ENCODE data around the gene RALGPS1.

RALGPS1 gene

GRCh38 chr9:127232833-127233549 lies 318.4 kb downstream of the RALGPS1 start:
- DNase-seq (ENCODE audit: extremely low read depth in 1 of 2, low read depth in 1 of 2) = no peak

- DNase-seq (ENCODE audit: extremely low read depth in 1 of 2, low read depth in 1 of 2) = no peak
Observed at GRCh38 chr9:127233550-127233949, 319.0 kb downstream of the RALGPS1 start.

DNA sequence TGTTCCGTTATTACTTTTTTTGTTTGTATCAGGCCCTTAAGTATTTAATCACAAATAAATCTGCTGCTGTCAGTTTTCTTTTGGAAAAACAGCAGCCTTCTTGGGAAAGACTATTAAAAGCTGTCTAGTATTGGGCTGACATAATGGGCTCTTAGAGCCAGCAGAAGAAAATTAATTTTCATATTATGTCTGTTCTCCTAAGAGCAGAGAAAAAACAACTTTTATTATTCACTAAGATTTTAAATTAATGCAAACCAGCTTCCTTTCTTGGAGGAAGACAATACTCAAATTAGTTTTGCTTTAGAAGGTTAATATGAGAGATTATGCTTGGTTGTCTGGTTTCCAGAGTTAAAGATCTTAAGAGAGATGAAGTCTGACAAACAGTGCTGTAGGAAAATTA lies 319.4 kb downstream of the RALGPS1 start:
- no peak for DNase-seq (ENCODE audit: extremely low read depth in 1 of 2, low read depth in 1 of 2)

GRCh38 chr9:127237801-127238200 lies 323.2 kb downstream of the RALGPS1 start:
- no peak for DNase-seq (ENCODE audit: extremely low read depth in 1 of 2, low read depth in 1 of 2)

GRCh38 chr9:127241354-127241753 lies 326.8 kb downstream of the RALGPS1 start:
- DNase-seq (ENCODE audit: extremely low read depth in 1 of 2, low read depth in 1 of 2) = no peak

DNA sequence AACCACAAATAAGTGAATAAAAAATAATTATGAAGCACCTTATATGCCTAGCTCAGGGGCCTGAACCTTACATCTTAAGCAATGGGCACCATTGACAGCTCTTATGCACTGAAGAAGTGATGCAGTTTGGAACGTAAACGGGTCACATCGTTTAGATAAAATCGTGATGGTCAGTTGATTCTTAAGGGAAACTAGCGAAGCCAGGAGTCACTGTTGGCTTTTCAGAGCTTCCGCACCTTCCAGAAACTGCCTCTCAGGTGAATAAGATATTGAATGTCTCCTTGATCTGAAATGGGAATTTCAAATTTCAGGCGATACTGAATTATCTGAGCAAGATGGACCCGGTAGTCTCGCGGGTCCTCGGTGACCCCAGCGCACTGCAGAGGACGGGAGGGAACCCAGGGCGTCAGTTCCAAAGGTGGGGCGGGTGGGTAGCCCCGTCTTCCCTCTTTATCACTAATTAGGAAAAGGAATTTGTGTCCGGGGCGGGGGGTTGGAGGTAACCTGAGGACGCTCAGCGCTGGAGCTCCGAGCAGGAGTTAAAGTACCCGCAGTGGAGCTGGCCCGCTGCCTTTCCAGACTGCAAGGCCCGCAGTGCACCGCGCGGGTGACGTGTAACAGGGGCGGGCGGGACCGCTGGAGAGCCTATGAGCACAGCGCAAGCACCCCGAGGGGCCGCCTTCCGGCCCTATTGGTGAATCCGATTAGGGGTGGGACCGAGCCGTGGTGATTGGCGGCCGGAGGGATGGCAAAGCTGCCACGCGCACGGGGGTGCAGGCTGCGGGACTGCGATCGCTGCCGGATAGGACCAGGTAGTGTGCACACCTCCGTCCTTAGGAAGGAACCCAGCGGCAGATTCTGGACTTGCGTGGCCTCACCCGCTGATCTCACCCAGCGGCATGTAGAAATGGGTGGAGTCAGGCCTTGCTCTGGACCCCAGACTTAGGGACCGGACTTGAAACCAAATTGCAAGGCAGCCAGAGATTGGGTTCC lies 330.3 kb downstream of the RALGPS1 start:
- DNase-seq (ENCODE audit: extremely low read depth in 1 of 2, low read depth in 1 of 2) = peak; percentile 91 to 95

- no peak for DNase-seq (ENCODE audit: extremely low read depth in 1 of 2, low read depth in 1 of 2)
Observed at GRCh38 chr9:127245637-127246164, 331.1 kb downstream of the RALGPS1 start.

GRCh38 chr9:127248241-127248640 lies 333.7 kb downstream of the RALGPS1 start:
- DNase-seq (ENCODE audit: extremely low read depth in 1 of 2, low read depth in 1 of 2) = no peak

- no peak for DNase-seq (ENCODE audit: extremely low read depth in 1 of 2, low read depth in 1 of 2)
Observed at GRCh38 chr9:127249877-127250276, 335.3 kb downstream of the RALGPS1 start.

DNA sequence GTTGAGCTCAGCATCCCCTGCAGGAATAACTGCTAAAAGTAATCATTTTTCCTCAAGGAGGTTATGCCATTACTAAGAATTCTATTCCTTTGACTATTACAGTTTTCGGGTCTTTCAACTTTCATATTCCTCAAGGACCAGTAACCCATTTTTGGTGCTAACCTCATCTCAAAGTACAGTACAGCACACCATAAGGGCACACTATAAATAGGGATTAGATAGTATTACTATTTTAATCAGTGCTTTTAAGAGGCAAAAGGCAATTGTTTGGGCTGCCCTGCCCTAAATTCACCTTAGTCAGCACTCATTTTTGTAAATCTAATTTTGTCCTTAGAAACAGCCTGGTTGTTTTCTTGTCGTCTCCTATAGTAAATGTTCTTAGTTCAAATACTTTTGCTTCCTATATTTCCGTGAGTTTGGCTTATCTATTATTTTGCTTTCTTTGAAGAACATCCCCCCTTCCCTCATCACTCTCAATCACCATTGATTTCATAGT lies 336.4 kb downstream of the RALGPS1 start:
- no peak for DNase-seq (ENCODE audit: extremely low read depth in 1 of 2, low read depth in 1 of 2)

DNA sequence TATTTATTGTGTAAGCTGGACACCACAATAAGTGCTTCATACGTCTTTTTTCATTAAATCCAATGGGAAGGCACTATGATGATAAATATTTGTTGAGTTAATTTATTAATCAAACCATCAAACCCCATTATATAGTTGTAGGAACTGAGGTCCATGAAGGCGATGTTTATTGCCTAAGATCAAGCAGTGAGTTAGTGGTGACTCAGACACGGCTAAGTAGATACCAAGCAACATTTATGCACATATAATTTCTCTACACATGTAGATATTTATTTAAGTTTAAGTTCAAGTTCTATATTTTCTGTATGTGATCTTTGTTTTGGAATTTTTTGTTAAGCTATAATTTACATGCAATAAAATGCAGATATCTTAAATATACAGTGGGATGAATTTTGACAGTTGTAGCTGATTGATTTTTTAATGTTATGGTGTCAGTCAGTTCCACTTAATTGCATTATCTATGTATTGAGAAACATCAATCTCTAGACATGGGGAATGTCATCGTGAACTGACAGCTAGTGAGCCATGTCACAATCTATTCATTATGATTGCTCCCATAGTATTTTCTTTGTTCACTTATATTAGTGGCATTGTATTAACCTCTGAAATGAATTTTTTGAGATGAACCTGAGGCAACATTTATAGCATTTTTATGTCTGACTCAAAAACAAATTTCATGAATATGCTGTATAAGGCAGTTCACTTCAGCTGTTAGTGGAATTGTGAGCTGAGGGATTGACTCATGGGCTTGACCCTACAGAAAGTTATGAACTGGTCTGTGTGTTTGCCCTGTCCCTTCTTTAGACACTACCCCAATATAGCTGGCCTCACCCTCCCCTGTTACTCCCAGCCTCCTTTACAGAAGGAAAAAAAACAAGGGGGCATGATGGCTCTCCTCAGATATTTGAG lies 338.1 kb downstream of the RALGPS1 start:
- no peak for DNase-seq (ENCODE audit: extremely low read depth in 1 of 2, low read depth in 1 of 2)

GRCh38 chr9:127253446-127253845 lies 338.9 kb downstream of the RALGPS1 start:
- no peak for DNase-seq (ENCODE audit: extremely low read depth in 1 of 2, low read depth in 1 of 2)

DNA sequence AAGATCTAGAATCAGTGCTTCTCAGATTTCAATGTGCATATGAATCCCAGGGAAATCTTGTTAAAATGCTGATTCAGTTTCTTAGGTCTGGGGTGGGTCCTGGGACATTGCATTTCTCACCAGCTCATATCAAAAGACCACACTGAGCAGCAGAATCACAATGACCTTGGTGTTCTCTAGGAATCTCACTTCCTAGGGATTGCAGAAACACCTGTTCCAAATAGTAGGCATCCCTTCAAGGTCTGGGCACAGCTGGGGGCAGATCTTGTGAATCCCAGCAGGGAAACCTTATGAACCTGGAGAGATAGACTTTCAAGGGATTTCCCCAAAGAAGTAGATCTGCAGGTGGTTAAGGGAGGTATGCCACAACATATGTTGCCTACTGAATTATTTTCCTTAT lies 341.1 kb downstream of the RALGPS1 start:
- no peak for DNase-seq (ENCODE audit: extremely low read depth in 1 of 2, low read depth in 1 of 2)

GRCh38 chr9:127256324-127256723 lies 341.7 kb downstream of the RALGPS1 start:
- DNase-seq (ENCODE audit: extremely low read depth in 1 of 2, low read depth in 1 of 2) = no peak

GRCh38 chr9:127258606-127259471 lies 344.3 kb downstream of the RALGPS1 start:
- DNase-seq (ENCODE audit: extremely low read depth in 1 of 2, low read depth in 1 of 2) = no peak

DNA sequence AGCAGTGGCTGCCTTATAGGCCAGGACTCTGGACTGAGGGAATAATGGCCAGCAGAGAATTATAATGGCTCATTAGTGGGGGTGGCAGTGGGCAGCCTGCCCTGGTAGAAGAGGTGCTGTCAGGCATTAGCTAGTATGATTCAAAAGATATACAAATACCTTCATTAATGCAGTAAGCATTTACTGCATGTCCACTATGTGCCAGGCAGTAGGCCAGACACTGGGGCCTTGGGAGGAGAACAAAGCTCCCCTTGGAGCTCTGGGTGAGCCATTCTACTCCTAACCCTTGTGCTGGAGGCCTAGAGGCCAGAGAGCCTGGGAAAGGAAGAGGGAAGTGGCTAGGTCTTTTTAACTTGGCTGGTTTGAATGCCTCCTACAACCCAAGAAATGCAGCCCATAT lies 348.0 kb downstream of the RALGPS1 start:
- DNase-seq (ENCODE audit: extremely low read depth in 1 of 2, low read depth in 1 of 2) = no peak

GRCh38 chr9:127263237-127263636 lies 348.7 kb downstream of the RALGPS1 start:
- no peak for DNase-seq (ENCODE audit: extremely low read depth in 1 of 2, low read depth in 1 of 2)

- no peak for DNase-seq (ENCODE audit: extremely low read depth in 1 of 2, low read depth in 1 of 2)
Observed at GRCh38 chr9:127263664-127264063, 349.1 kb downstream of the RALGPS1 start.

- no peak for DNase-seq (ENCODE audit: extremely low read depth in 1 of 2, low read depth in 1 of 2)
Observed at GRCh38 chr9:127264462-127265219, 350.1 kb downstream of the RALGPS1 start, which contains the start of gene GARNL3. GARNL3 (plus strand) TSS chr9:127264774; CDS start chr9:127264878, 104 bp downstream.
